ENCODE data around the gene TEX28. TPM values are rescaled to one million over a fixed set of nuclear protein-coding genes. Genes with fewer than 3 reads are reported as not detected.
"Not testable (repeated sequence)": the region's sequence is repeated elsewhere in the genome, so short reads cannot be mapped to it uniquely, and the experiment has no call there.

The TEX28 gene
- total RNA-seq, 1 donor from 2014 or later, result not detected

DNA sequence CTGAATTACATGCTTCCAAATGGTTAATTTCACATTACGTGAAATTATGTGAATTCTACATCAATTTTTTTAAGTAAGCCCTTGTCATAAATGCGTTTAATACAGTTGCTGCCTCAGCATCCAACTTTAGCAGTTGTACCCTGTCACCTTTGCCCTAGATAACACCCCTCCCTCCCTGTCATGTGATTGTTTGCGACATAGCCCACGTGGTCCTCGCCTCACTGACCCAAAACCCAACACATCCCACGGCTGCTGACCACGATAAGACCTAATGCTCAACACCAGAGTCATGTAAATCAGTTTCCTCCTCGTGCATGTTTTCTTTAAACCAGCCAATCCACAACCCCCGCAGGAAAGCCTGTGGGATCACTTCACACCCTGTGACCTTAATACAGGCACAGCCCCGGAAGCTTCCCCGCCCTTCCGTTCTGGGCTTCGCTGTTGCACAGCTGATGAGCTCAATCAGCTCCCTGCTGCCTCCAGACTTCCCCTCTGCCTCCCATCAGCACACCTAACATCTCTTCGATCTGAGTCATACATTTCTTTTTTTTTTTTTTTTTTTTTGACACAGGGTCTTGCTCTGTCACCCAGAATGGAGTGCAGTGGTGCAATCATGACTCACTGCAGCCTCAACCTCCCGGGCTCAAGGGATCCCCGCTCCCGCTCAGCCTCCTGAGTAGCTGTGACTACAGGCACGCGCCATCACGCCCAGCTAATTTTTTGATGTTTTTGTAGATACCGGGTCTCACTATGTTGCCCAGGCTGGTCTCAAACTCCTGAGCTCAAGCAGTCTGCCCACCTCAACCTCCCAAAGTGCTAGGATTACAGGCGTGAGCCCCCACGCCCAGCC is 10.2 kb downstream of the TEX28 start:
- not testable (repeated sequence) for H3K4me1 ChIP-seq (ENCODE audit: insufficient read depth, low read length); H3K27ac ChIP-seq (ENCODE audit: low read depth, low read length); H3K27me3 ChIP-seq (ENCODE audit: insufficient read depth, low read length); H4K20me1 ChIP-seq (ENCODE audit: insufficient read depth, low read length); H3K9ac ChIP-seq (ENCODE audit: low read length); H2AFZ ChIP-seq (ENCODE audit: low read depth, low read length); H3K4me2 ChIP-seq (ENCODE audit: low read length); H3K4me3 ChIP-seq (ENCODE audit: insufficient read depth, low read depth, low read length); H3K79me2 ChIP-seq (ENCODE audit: insufficient read depth, low read length); DNase-seq (ENCODE audit: low read depth); H3K27me3 Mint-ChIP-seq (ENCODE audit: low read depth, unreplicated experiment); H3K4me3 Mint-ChIP-seq (ENCODE audit: unreplicated experiment); H3K9me3 Mint-ChIP-seq (ENCODE audit: unreplicated experiment); H3K36me3 ChIP-seq (ENCODE audit: insufficient read depth, low read length); H3K36me3 Mint-ChIP-seq (ENCODE audit: low read depth, unreplicated experiment); FAIRE-seq; H3K4me1 Mint-ChIP-seq (ENCODE audit: low read depth, unreplicated experiment); H3K27ac Mint-ChIP-seq (ENCODE audit: unreplicated experiment); H3K9me3 ChIP-seq (ENCODE audit: insufficient read depth, low read depth, low read length)

DNA sequence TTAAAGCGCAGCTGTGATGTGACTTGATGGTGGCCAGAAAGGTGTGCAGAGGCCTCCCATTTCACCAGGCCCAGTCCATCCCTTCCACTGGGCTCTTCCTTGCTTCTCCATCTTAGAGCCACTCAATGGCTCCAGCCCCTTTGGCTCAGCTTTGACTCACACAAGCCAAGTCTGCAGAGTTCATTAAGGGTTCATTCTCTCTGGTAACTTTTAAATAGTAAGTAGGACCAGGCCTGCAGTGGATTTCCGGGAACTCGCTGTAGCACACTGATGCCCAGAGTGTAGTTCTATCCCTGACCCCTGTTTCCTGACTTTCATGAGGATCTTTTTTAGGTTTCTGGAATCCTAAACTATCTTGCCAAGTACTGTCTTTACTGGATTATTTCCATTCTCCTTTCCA is 25.7 kb downstream of the TEX28 start:
- not testable (repeated sequence) for H3K9ac ChIP-seq (ENCODE audit: low read length); H3K36me3 Mint-ChIP-seq (ENCODE audit: low read depth, unreplicated experiment); H3K4me2 ChIP-seq (ENCODE audit: low read length); H3K27me3 ChIP-seq (ENCODE audit: insufficient read depth, low read length); H3K4me1 Mint-ChIP-seq (ENCODE audit: low read depth, unreplicated experiment); FAIRE-seq; H3K27ac ChIP-seq (ENCODE audit: low read depth, low read length); H3K9me3 ChIP-seq (ENCODE audit: insufficient read depth, low read depth, low read length); H3K4me3 Mint-ChIP-seq (ENCODE audit: unreplicated experiment); H3K4me3 ChIP-seq (ENCODE audit: insufficient read depth, low read depth, low read length); H3K9me3 Mint-ChIP-seq (ENCODE audit: unreplicated experiment); H3K79me2 ChIP-seq (ENCODE audit: insufficient read depth, low read length); H3K36me3 ChIP-seq (ENCODE audit: insufficient read depth, low read length); H3K27me3 Mint-ChIP-seq (ENCODE audit: low read depth, unreplicated experiment); H2AFZ ChIP-seq (ENCODE audit: low read depth, low read length); H3K4me1 ChIP-seq (ENCODE audit: insufficient read depth, low read length); H4K20me1 ChIP-seq (ENCODE audit: insufficient read depth, low read length); H3K27ac Mint-ChIP-seq (ENCODE audit: unreplicated experiment); DNase-seq (ENCODE audit: low read depth)

GRCh38 chrX:154263072-154263471 is 31.9 kb downstream of the TEX28 start:
- H3K27me3 ChIP-seq (ENCODE audit: insufficient read depth, low read length); H3K4me3 ChIP-seq (ENCODE audit: insufficient read depth, low read depth, low read length); H3K9ac ChIP-seq (ENCODE audit: low read length); H3K4me1 ChIP-seq (ENCODE audit: insufficient read depth, low read length); H3K4me2 ChIP-seq (ENCODE audit: low read length); H4K20me1 ChIP-seq (ENCODE audit: insufficient read depth, low read length); H3K9me3 ChIP-seq (ENCODE audit: insufficient read depth, low read depth, low read length); H2AFZ ChIP-seq (ENCODE audit: low read depth, low read length); H3K36me3 ChIP-seq (ENCODE audit: insufficient read depth, low read length); H3K36me3 Mint-ChIP-seq (ENCODE audit: low read depth, unreplicated experiment); DNase-seq (ENCODE audit: low read depth); H3K27ac Mint-ChIP-seq (ENCODE audit: unreplicated experiment); H3K79me2 ChIP-seq (ENCODE audit: insufficient read depth, low read length); H3K27ac ChIP-seq (ENCODE audit: low read depth, low read length); H3K4me3 Mint-ChIP-seq (ENCODE audit: unreplicated experiment); H3K27me3 Mint-ChIP-seq (ENCODE audit: low read depth, unreplicated experiment); H3K4me1 Mint-ChIP-seq (ENCODE audit: low read depth, unreplicated experiment); H3K9me3 Mint-ChIP-seq (ENCODE audit: unreplicated experiment); FAIRE-seq: not testable (repeated sequence)

GRCh38 chrX:154258711-154259110 is 36.2 kb downstream of the TEX28 start:
- not testable (repeated sequence) for H3K4me1 Mint-ChIP-seq (ENCODE audit: low read depth, unreplicated experiment); H3K4me1 ChIP-seq (ENCODE audit: insufficient read depth, low read length); H3K79me2 ChIP-seq (ENCODE audit: insufficient read depth, low read length); H4K20me1 ChIP-seq (ENCODE audit: insufficient read depth, low read length); H3K9ac ChIP-seq (ENCODE audit: low read length); H3K27me3 ChIP-seq (ENCODE audit: insufficient read depth, low read length); H3K9me3 ChIP-seq (ENCODE audit: insufficient read depth, low read depth, low read length); H3K4me3 ChIP-seq (ENCODE audit: insufficient read depth, low read depth, low read length); H3K36me3 Mint-ChIP-seq (ENCODE audit: low read depth, unreplicated experiment); H3K27me3 Mint-ChIP-seq (ENCODE audit: low read depth, unreplicated experiment); H3K27ac ChIP-seq (ENCODE audit: low read depth, low read length); H3K4me2 ChIP-seq (ENCODE audit: low read length); FAIRE-seq; DNase-seq (ENCODE audit: low read depth); H2AFZ ChIP-seq (ENCODE audit: low read depth, low read length); H3K27ac Mint-ChIP-seq (ENCODE audit: unreplicated experiment); H3K9me3 Mint-ChIP-seq (ENCODE audit: unreplicated experiment); H3K4me3 Mint-ChIP-seq (ENCODE audit: unreplicated experiment); H3K36me3 ChIP-seq (ENCODE audit: insufficient read depth, low read length)

DNA sequence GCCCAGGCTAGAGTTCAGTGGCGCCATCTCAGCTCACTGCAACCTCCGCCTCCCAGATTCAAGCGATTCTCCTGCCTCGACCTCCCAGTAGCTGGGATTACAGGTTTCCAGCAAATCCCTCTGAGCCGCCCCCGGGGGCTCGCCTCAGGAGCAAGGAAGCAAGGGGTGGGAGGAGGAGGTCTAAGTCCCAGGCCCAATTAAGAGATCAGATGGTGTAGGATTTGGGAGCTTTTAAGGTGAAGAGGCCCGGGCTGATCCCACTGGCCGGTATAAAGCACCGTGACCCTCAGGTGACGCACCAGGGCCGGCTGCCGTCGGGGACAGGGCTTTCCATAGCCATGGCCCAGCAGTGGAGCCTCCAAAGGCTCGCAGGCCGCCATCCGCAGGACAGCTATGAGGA is 37.6 kb downstream of the TEX28 start, which contains the start of gene OPN1MW3:
TSS of gene OPN1MW3 (plus strand) at position 301 of the 400 bp plus-strand sequence. CDS start at position 339, 38 bp downstream.
- H4K20me1 ChIP-seq (ENCODE audit: insufficient read depth, low read length); H3K36me3 ChIP-seq (ENCODE audit: insufficient read depth, low read length); H3K27ac Mint-ChIP-seq (ENCODE audit: unreplicated experiment); H3K4me2 ChIP-seq (ENCODE audit: low read length); H3K36me3 Mint-ChIP-seq (ENCODE audit: low read depth, unreplicated experiment); H3K9me3 Mint-ChIP-seq (ENCODE audit: unreplicated experiment); H3K9ac ChIP-seq (ENCODE audit: low read length); H3K79me2 ChIP-seq (ENCODE audit: insufficient read depth, low read length); H3K4me3 ChIP-seq (ENCODE audit: insufficient read depth, low read depth, low read length); FAIRE-seq; H2AFZ ChIP-seq (ENCODE audit: low read depth, low read length); H3K4me1 ChIP-seq (ENCODE audit: insufficient read depth, low read length); DNase-seq (ENCODE audit: low read depth); H3K9me3 ChIP-seq (ENCODE audit: insufficient read depth, low read depth, low read length); H3K27me3 Mint-ChIP-seq (ENCODE audit: low read depth, unreplicated experiment); H3K27ac ChIP-seq (ENCODE audit: low read depth, low read length); H3K4me1 Mint-ChIP-seq (ENCODE audit: low read depth, unreplicated experiment); H3K4me3 Mint-ChIP-seq (ENCODE audit: unreplicated experiment); H3K27me3 ChIP-seq (ENCODE audit: insufficient read depth, low read length): not testable (repeated sequence)

DNA sequence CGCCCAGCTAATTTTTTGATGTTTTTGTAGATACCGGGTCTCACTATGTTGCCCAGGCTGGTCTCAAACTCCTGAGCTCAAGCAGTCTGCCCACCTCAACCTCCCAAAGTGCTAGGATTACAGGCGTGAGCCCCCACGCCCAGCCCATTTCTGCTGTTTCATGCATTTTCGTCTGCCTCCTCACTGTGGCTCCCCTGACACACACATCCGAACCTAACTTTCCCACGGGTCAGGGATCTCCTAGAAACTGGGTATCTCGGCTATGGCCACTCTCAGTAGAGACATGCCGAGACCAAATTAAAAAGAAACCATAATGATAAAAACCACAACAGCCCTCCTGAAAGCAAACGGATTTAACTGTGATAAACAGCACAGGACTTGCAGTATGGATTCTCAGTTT is 46.8 kb downstream of the TEX28 start:
- FAIRE-seq; H3K27me3 Mint-ChIP-seq (ENCODE audit: low read depth, unreplicated experiment); H3K4me3 ChIP-seq (ENCODE audit: insufficient read depth, low read depth, low read length): not testable (repeated sequence)

More for the DNA sequence above, 46.8 kb downstream of the TEX28 start:
- H3K4me2 ChIP-seq (ENCODE audit: low read length); H4K20me1 ChIP-seq (ENCODE audit: insufficient read depth, low read length); H3K9ac ChIP-seq (ENCODE audit: low read length); H3K4me1 ChIP-seq (ENCODE audit: insufficient read depth, low read length); H3K9me3 ChIP-seq (ENCODE audit: insufficient read depth, low read depth, low read length); H3K27ac Mint-ChIP-seq (ENCODE audit: unreplicated experiment); H3K79me2 ChIP-seq (ENCODE audit: insufficient read depth, low read length); H3K36me3 Mint-ChIP-seq (ENCODE audit: low read depth, unreplicated experiment); H3K9me3 Mint-ChIP-seq (ENCODE audit: unreplicated experiment); H3K4me3 Mint-ChIP-seq (ENCODE audit: unreplicated experiment); H3K27me3 ChIP-seq (ENCODE audit: insufficient read depth, low read length); H3K27ac ChIP-seq (ENCODE audit: low read depth, low read length); H2AFZ ChIP-seq (ENCODE audit: low read depth, low read length); H3K36me3 ChIP-seq (ENCODE audit: insufficient read depth, low read length); H3K4me1 Mint-ChIP-seq (ENCODE audit: low read depth, unreplicated experiment); DNase-seq (ENCODE audit: low read depth): not testable (repeated sequence)

Data from astrocyte (in vitro differentiated cells and primary cell).